Left lung (tissue), 10 donors: Measurements from ENCODE around the gene CXCR1. TPM values are rescaled to one million over a fixed set of nuclear protein-coding genes. Genes with fewer than 3 reads are reported as not detected.

Experiments
- ATAC-seq: fragments of 200-7000 bp; cut with Tn5 transposase; one replicate; pipeline ENCODE4 v1.9.1; 2020; ENCODE audit warnings: moderate library complexity
- DNase-seq, 4 donors: peaks; one replicate each; pipeline ENCODE4 v3.0.0-alpha.2; 2013 to 2020
- H3K27ac ChIP-seq, 2 donors: fragments of 200-600 bp; sonication (generic) in 1 of 2; one replicate each; pipeline versions ENCODE4 v1.5.0 to v1.8.0; 2020 to 2021
- H3K27me3 ChIP-seq, 2 donors: fragments of 200-600 bp; sonication (generic) in 1 of 2; one replicate each; pipeline versions ENCODE4 v1.5.0 to v1.8.0; 2020 to 2021
- H3K36me3 ChIP-seq, 2 donors: fragments of 200-600 bp; sonication (generic) in 1 of 2; one replicate each; pipeline versions ENCODE4 v1.5.0 to v1.8.0; 2020 to 2021
- H3K4me1 ChIP-seq, 2 donors: fragments of 200-600 bp; one replicate each; pipeline ENCODE4 v1.8.0; 2021
- H3K4me3 ChIP-seq, 2 donors: fragments of 200-600 bp; sonication (generic) in 1 of 2; one replicate each; pipeline versions ENCODE4 v1.5.0 to v1.8.0; 2020 to 2021; ENCODE audit warnings: mild to moderate bottlenecking in 1 of 2
- H3K9me3 ChIP-seq, 2 donors: fragments of 200-600 bp; sonication (generic) in 1 of 2; one replicate each; pipeline versions ENCODE4 v1.5.0 to v1.8.0; 2020 to 2021
- CTCF ChIP-seq, 2 donors: fragments of 200-600 bp; sonication (generic) in 1 of 2; IDR thresholded peaks; one replicate each; pipeline versions ENCODE4 v1.5.0 to v1.8.0; 2021; ENCODE audit warnings: antibody characterized with exemption in 2 of 2
- intact Hi-C, 2 donors: fragments of 100-400 bp; cut with DNase I; formaldehyde crosslinking; loops; one replicate each; pipeline versions ENCODE4 v1.11.2 to v1.14.2; 2022
- polyA plus RNA-seq, 6 donors: library from polyadenylated mRNA; unstranded; fragments of 120-200 nt; gene quantifications; one replicate each; pipeline ENCODE4 v1.2.1, GENCODE V29; 2013; ENCODE audit not compliant: insufficient read length in 6 of 6
- total RNA-seq, 2 donors: library from RNA; stranded (reverse); fragmentation: NEBNext Ultra II Directional; extraction: Animal tissue kit (Norgen Biotek cat#: 25700); gene quantifications; one replicate each; pipeline ENCODE4 v1.2.1, GENCODE V29; 2021
- donor health status: DM: no; HTN: yes; CAD: no.
- donor health status: DM: no; HTN: no; CAD: no.

Gene CXCR1
- total and polyA plus RNA-seq, 8 donors, result 0.06 to 21.0 (median 0.10) TPM; not detected in 1

GRCh38 chr2:218187296-218188015, 20.7 kb upstream of the CXCR1 start:
- intact Hi-C loops, result no loop called here
- H3K4me3 ChIP-seq, result no peak overlapping the region
- H3K36me3 ChIP-seq, result no peaks in the 10 kb centered on the region
- peak in 1 of 4 donors; percentile 3 for DNase-seq
- TF ChIP-seq CTCF (IDR thresholded peaks at IDR 0.05), result no peak
- no peak for ATAC-seq
- H3K4me1 ChIP-seq, result peaks cover 0 to 14% of the 10 kb centered on the region in 2 donors
- H3K27ac ChIP-seq, result no peak overlapping the region
- no peaks in the 10 kb centered on the region for H3K27me3 ChIP-seq
- no peaks in the 10 kb centered on the region for H3K9me3 ChIP-seq

GRCh38 chr2:218186876-218187275, 20.1 kb upstream of the CXCR1 start:
- intact Hi-C loops, result no loop called here
- H3K36me3 ChIP-seq, result no peaks in the 10 kb centered on the region
- no peaks in the 10 kb centered on the region for H3K9me3 ChIP-seq
- H3K27ac ChIP-seq, result no peak overlapping the region
- DNase-seq (no peak), ATAC-seq (no peak)
- H3K27me3 ChIP-seq, result no peaks in the 10 kb centered on the region
- no peak for TF ChIP-seq CTCF (IDR thresholded peaks at IDR 0.05)
- H3K4me3 ChIP-seq, result no peak overlapping the region
- peaks cover 0 to 10% of the 10 kb centered on the region in 2 donors for H3K4me1 ChIP-seq

DNA sequence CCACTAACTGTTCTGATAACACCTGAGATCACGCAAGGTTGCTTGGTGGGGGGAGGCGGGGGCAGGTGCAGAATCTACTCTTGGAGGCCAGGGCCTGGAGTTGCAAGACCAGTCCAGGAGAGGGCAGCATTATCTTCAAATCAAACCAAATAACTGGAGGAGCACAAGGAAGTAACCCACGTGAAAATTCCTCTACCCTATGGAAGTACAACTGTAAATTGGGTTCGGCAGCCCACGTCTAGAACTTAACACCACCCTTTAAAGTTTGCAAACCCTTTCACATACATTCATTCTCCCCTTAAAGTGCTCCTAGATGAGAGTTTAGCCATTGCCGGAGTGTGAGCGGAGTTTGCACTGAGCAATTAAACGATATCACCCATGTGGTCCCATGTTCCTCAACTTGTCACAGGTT, 19.6 kb upstream of the CXCR1 start:
- peak; percentile 98 for ATAC-seq
- intact Hi-C loops, result no loop called here
- Histone ChIP-seq H3K4me1 (peaks cover 0 to 10% of the 10 kb centered on the region in 2 donors), H3K4me3 (no peak overlapping the region), H3K36me3 (no peaks in the 10 kb centered on the region), H3K27me3 (no peaks in the 10 kb centered on the region), H3K9me3 (no peaks in the 10 kb centered on the region), H3K27ac (no peak overlapping the region)
- peak in 3 of 4 donors; percentile 30 to 55 (median 54) for DNase-seq
- TF ChIP-seq CTCF (IDR thresholded peaks at IDR 0.05), result peak; percentile 75 to 94

- Histone ChIP-seq H3K27me3 (no peaks in the 10 kb centered on the region), H3K27ac (no peak overlapping the region), H3K9me3 (no peaks in the 10 kb centered on the region), H3K4me3 (no peak overlapping the region), H3K4me1 (peaks cover 0 to 10% of the 10 kb centered on the region in 2 donors), H3K36me3 (no peaks in the 10 kb centered on the region)
- no peak for TF ChIP-seq CTCF (IDR thresholded peaks at IDR 0.05)
- DNase-seq (no peak), ATAC-seq (no peak)
- intact Hi-C loops, result loop anchor here in 1 of 2 donors (5.0 kb wide), 1 partner anchor 78 kb away; the partner anchor contains the start of gene GPBAR1
Observed at GRCh38 chr2:218184331-218184730, 17.6 kb upstream of the CXCR1 start.

DNA sequence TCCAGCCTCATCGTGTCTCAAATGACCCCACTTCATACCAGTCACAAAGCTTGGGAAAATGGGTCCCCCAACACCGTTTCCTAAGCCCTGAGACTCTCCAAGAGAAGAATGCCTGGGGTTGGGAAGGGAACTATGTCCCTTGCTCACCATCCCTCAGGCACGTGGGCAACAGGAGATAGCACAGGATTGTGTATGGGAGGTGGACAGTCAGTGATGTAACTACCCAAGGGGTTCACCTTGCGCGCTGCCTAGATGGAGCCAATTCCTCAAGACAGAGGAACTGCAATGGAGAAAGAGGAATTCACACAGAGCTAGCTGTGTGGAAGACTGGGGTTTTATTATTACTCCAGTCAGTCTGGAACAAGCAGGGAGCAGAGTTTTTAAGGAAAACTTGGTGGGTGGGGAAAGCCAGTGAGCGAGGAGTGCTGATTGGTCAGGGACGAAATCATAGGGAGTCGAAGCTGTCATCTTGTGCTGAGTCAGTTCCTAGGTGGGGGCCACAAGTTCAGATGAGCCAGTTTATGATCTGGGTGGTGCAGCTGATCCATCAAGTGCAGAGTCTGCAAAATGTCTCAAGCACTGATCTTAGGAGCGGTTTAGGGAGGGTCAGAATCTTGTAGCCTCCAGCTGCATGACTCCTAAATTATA, 13.8 kb upstream of the CXCR1 start:
- TF ChIP-seq CTCF (IDR thresholded peaks at IDR 0.05), result no peak
- Histone ChIP-seq H3K4me1 (no peaks in the 10 kb centered on the region), H3K9me3 (no peaks in the 10 kb centered on the region), H3K27me3 (no peaks in the 10 kb centered on the region), H3K27ac (no peak overlapping the region), H3K36me3 (no peaks in the 10 kb centered on the region), H3K4me3 (no peak overlapping the region)
- intact Hi-C loops, result loop anchor here in 1 of 2 donors (5.0 kb wide), 1 partner anchor 82 kb away; the partner anchor contains the start of gene GPBAR1
- ATAC-seq (no peak), DNase-seq (no peak)
